SK-N-SH treated with all-trans-retinoic acid at 6 μM for 48 hours (cell line): ENCODE measurements around the gene ZFYVE28.

ENCODE experiments used
- ATAC-seq: fragments of 200-7000 bp; cut with Tn5 transposase; 3 replicates; pipeline ENCODE4 v1.9.1; 2020; ENCODE audit warnings: mild to moderate bottlenecking, moderate library complexity
- ARNTL ChIP-seq: fragments of 450-650 bp; formaldehyde crosslinking; IDR thresholded peaks from 2 replicates; pipeline ENCODE4 v1.5.0; 2020; ENCODE audit warnings: low read depth, mild to moderate bottlenecking, moderate library complexity, borderline replicate concordance
- BACH2 ChIP-seq: fragments of 250-450 bp; sonication (Bioruptor Pico); IDR thresholded peaks from 2 replicates; pipeline ENCODE4 v1.9.0; 2021; ENCODE audit warnings: mild to moderate bottlenecking, borderline replicate concordance
- CREB5 ChIP-seq: fragments of 250-450 bp; sonication (Bioruptor Pico); IDR thresholded peaks from 2 replicates; pipeline ENCODE4 v1.5.1; 2020; ENCODE audit warnings: low read depth, mild to moderate bottlenecking, moderate library complexity
- CSDC2 ChIP-seq: fragments of 250-450 bp; sonication (Bioruptor Pico); IDR thresholded peaks from 2 replicates; pipeline ENCODE4 v1.5.0; 2020; ENCODE audit warnings: mild to moderate bottlenecking, moderate library complexity
- ESRRG ChIP-seq: fragments of 250-450 bp; sonication (Bioruptor Pico); IDR thresholded peaks from 2 replicates; pipeline ENCODE4 v1.6.1; 2021; ENCODE audit warnings: mild to moderate bottlenecking
- GLIS3 ChIP-seq: fragments of 250-450 bp; sonication (Bioruptor Pico); IDR thresholded peaks from 2 replicates; pipeline ENCODE4 v1.5.0; 2020; ENCODE audit warnings: mild to moderate bottlenecking, moderate library complexity
- ISL1 ChIP-seq: fragments of 250-450 bp; sonication (Bioruptor Pico); IDR thresholded peaks from 2 replicates; pipeline ENCODE4 v2.1.2; 2022; ENCODE audit warnings: mild to moderate bottlenecking, moderate library complexity
- OSR1 ChIP-seq: fragments of 250-450 bp; sonication (Bioruptor Pico); IDR thresholded peaks from 2 replicates; pipeline ENCODE4 v1.8.0; 2022; ENCODE audit warnings: moderate library complexity, mild to moderate bottlenecking, inconsistent platforms
- PATZ1 ChIP-seq: fragments of 250-450 bp; sonication (Bioruptor Pico); IDR thresholded peaks from 2 replicates; pipeline ENCODE4 v1.8.0; 2020; ENCODE audit warnings: mild to moderate bottlenecking, moderate library complexity, borderline replicate concordance
- PPARA ChIP-seq: fragments of 250-450 bp; sonication (Bioruptor Pico); IDR thresholded peaks from 2 replicates; pipeline ENCODE4 v1.5.0; 2020; ENCODE audit warnings: mild to moderate bottlenecking, borderline replicate concordance
- TCF4 ChIP-seq: fragments of 250-450 bp; sonication (Bioruptor Pico); IDR thresholded peaks from 2 replicates; pipeline ENCODE4 v1.8.0; 2021; ENCODE audit warnings: mild to moderate bottlenecking, moderate library complexity, borderline replicate concordance
- TOX ChIP-seq: fragments of 250-450 bp; sonication (Bioruptor Pico); IDR thresholded peaks from 2 replicates; pipeline ENCODE4 v1.8.0; 2021; ENCODE audit warnings: mild to moderate bottlenecking, moderate library complexity, borderline replicate concordance
- TSHZ2 ChIP-seq: fragments of 250-450 bp; sonication (Bioruptor Pico); IDR thresholded peaks from 2 replicates; pipeline ENCODE4 v1.5.0; 2020; ENCODE audit warnings: mild to moderate bottlenecking, moderate library complexity
- ZC3H10 ChIP-seq: fragments of 250-450 bp; sonication (Bioruptor Pico); IDR thresholded peaks from 2 replicates; pipeline ENCODE4 v1.5.1; 2021; ENCODE audit warnings: mild to moderate bottlenecking, moderate library complexity
- ZFP3 ChIP-seq: fragments of 250-450 bp; sonication (Bioruptor Pico); IDR thresholded peaks from 2 replicates; pipeline ENCODE4 v1.5.0; 2020; ENCODE audit warnings: mild to moderate bottlenecking, moderate library complexity
- ZFP30 ChIP-seq: fragments of 450-650 bp; formaldehyde crosslinking; IDR thresholded peaks from 2 replicates; pipeline ENCODE4 v1.5.0; 2022; ENCODE audit warnings: mild to moderate bottlenecking, moderate library complexity
- ZNF565 ChIP-seq: fragments of 450-650 bp; formaldehyde crosslinking; conservative IDR thresholded peaks from 2 replicates; pipeline ENCODE4 v1.5.0; 2020; ENCODE audit warnings: low read depth, mild to moderate bottlenecking, moderate library complexity
- ZNF70 ChIP-seq: fragments of 450-650 bp; formaldehyde crosslinking; IDR thresholded peaks from 2 replicates; pipeline ENCODE4 v1.5.0; 2020; ENCODE audit warnings: mild to moderate bottlenecking, moderate library complexity
- ZNF8 ChIP-seq: fragments of 450-650 bp; formaldehyde crosslinking; IDR thresholded peaks from 2 replicates; pipeline ENCODE4 v1.5.0; 2020; ENCODE audit warnings: mild to moderate bottlenecking, moderate library complexity

Gene ZFYVE28

DNA sequence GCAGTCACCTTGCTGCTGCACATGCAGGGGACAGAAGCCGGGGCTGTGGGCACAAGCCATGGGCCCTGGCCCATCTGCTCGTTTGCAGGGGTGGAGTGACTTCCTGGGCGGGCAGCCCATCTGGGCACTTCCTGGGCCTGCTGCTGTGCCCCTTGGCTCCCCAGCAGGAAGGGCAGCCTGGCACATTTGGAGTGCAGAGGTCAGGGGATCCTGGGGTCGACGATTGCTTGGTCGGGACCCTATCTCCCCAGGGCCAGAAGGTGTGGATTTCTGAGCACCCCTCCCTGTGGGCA, 145.7 kb downstream of the ZFYVE28 start:
- TF ChIP-seq CREB5 (CRISPR knock-in tag) (no peak), BACH2 (CRISPR knock-in tag) (no peak), ISL1 (no peak), ARNTL (CRISPR knock-in tag) (no peak), ZNF70 (CRISPR knock-in tag) (no peak), ESRRG (CRISPR knock-in tag) (no peak), ZC3H10 (CRISPR knock-in tag) (no peak), OSR1 (CRISPR knock-in tag) (no peak), TSHZ2 (CRISPR knock-in tag) (no peak), ZNF565 (CRISPR knock-in tag) (no peak), PPARA (no peak)
- no peak for ATAC-seq

GRCh38 chr4:2272026-2272827, 146.2 kb downstream of the ZFYVE28 start:
- TF ChIP-seq PPARA (no peak), ZFP30 (CRISPR knock-in tag) (no peak), GLIS3 (CRISPR knock-in tag) (no peak), ZNF565 (CRISPR knock-in tag) (no peak), CSDC2 (CRISPR knock-in tag) (no peak), ZNF8 (CRISPR knock-in tag) (no peak), TCF4 (CRISPR knock-in tag) (no peak), PATZ1 (CRISPR knock-in tag) (no peak), OSR1 (CRISPR knock-in tag) (no peak), ZFP3 (CRISPR knock-in tag) (no peak), TSHZ2 (CRISPR knock-in tag) (no peak)
- no peak for ATAC-seq

DNA sequence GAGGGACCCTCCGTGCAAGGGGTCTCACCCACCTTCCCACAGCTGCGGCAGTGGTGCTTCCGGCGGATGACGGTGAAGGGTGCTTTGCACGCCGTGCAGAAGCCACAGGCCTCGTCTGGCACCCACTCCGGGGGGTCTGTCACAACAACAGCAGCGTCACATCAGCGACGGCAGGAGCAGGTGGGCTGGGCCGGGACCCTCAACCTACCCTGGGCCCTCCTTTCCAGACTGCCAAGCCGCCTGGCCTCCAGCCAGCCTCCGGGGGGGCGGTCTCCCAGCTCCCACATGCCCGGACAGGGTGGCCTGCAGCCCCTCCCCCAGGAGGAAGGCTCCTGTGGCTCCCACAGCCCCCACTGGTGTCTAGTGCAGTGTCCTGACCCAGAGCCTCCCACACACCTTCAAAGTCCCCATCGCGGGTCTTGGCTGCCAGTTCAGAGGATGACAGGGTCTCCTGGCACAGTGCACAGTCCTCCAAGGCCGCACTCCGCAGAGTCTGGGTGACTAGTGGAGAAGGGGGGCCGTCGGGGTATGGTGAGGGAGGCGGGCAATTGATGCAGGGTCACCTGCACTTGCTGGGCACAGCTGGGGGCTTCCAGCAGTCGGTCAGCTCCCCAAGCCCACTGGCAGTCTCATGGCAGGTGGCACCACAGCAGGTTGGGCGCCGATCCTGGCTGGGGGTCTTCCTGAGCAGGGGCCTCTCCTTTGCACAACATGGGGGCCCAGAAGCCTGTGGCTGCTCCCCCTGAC, 147.0 kb downstream of the ZFYVE28 start:
- no peak for ATAC-seq
- TF ChIP-seq TOX: no peak
